GM18868 (cell line): ENCODE measurements around the gene EFS.

Experiments used
- ATAC-seq: cut with Tn5 transposase; IDR thresholded peaks from one replicate; pipeline ENCODE4 v1.9.1; 2021; ENCODE audit warnings: mild to moderate bottlenecking, moderate library complexity; ENCODE audit not compliant: unreplicated experiment

Gene EFS, protein sequence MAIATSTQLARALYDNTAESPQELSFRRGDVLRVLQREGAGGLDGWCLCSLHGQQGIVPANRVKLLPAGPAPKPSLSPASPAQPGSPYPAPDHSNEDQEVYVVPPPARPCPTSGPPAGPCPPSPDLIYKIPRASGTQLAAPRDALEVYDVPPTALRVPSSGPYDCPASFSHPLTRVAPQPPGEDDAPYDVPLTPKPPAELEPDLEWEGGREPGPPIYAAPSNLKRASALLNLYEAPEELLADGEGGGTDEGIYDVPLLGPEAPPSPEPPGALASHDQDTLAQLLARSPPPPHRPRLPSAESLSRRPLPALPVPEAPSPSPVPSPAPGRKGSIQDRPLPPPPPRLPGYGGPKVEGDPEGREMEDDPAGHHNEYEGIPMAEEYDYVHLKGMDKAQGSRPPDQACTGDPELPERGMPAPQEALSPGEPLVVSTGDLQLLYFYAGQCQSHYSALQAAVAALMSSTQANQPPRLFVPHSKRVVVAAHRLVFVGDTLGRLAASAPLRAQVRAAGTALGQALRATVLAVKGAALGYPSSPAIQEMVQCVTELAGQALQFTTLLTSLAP

DNA sequence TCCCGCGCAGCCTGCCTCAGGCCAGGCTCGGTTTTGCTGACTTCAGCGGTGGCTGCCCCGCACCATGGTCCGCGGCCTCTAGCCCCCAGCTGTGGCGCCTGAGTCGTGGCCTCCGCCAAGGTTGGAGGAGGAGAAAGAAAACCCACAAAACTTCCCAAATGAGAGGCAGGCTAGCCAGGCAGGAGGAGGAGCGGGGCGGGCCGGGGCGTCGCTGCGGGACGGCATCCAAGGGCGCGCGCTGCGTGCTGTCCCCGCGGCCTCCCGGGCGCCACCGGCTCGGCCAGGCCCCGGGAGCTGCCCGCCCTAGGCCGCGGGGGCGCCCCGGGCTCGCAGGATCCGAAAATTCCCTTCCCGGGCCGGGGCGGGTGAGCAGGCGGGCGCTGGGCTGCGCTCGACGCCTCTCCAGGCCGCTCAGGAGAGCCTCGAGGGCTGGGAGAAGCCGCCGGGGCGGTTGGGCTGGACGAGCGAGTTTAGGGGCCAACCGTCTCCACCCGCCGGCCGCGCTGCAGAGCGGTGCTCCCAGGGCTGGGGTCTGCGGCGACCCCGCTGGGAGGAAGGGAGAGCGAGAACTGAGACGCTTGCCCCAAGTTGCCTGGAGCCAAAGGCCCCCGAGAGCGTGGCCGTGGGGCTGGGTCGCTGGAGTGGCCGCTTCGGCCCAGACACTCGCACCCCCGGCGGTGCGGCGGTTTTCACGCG, at the start of gene EFS:
EFS (minus strand) TSS at position 137 of the 696 bp plus-strand sequence. CDS start 147 bp downstream, outside the sequence.
- no peak for ATAC-seq

DNA sequence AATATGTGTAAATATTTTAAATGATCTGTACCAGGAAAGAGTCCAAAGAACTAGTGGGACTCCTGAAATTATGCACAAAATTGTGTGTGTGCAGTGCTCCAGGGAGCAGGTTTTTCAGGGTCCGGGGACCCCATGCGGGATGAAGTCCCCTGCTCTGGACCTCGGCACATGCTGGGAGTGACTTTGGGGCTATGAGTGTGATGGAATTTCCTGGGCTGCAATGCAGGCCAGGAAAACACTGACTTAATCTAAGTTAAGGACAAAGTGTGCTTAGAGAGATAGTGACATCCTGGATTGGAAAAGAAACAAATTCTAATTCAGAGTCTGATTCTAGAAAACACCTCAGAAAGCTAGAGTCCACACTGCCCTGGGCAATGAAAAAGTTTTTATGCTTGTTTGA, 49.3 kb upstream of the EFS start:
- ATAC-seq = no peak

DNA sequence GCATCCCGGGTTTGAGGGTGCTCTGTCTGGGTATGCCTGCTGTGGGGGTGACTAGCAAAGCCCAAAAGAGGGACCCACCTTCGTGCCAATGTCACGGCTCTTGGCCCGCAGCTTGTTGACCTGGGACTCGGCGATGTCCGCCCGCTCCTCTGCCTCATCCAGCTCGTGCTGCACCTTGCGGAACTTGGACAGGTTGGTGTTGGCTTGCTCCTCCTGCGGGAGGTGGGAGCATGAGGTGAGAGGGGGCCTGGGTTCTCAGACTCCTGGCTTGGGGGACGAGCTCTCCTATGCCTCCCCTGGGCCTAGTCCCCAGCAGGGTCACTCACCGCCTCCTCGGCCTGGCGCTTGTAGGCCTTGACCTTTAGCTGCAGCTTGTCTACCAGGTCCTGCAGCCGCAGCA, 48.7 kb upstream of the EFS start:
- no peak for ATAC-seq

DNA sequence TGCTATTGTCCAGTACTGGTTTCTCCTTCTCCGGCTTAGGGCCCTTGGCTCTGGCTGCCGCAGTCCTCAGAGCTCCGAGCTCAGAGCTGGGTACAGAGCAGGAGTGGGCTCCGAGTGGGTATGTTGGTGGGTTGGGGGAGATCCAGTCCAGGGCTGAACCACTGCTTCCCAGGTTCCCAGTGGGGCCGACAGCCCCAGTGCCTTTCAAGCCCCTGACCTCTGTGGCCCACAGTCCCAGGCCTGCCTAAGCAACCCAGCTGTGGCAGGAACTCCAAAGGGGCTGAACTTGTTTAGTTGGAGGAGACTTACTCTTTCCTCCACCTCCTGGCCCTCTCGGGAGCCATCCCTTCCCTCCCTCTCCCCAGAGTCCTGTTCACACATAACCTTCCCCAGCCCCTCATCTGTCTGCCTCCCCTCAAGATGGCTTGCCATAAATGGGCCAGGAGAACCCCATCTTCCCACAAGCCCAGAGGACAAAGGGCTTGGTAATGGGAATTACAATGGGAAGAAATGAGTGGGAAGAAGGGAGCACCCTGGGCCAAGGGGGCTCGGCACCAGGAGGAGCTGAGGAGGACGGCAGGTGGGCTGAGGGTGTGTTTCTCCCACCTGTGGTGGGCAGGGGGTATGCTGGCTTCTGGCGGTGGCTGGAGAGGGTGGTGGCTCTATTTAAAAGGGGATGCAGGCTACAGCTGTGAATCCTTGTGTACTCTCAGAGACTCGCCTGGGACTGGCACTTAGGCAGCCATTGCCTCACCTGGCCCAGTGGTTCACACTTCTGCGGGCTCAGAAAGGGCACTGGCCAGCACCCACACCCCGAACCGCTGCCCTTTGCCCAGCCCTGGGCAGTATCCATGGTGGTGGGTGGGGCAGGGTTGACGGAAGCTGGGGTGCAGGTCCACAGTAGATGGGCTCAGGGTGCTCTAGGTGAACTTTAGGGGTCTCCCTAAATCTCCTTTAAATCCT, 46.9 kb upstream of the EFS start:
- ATAC-seq = no peak

DNA sequence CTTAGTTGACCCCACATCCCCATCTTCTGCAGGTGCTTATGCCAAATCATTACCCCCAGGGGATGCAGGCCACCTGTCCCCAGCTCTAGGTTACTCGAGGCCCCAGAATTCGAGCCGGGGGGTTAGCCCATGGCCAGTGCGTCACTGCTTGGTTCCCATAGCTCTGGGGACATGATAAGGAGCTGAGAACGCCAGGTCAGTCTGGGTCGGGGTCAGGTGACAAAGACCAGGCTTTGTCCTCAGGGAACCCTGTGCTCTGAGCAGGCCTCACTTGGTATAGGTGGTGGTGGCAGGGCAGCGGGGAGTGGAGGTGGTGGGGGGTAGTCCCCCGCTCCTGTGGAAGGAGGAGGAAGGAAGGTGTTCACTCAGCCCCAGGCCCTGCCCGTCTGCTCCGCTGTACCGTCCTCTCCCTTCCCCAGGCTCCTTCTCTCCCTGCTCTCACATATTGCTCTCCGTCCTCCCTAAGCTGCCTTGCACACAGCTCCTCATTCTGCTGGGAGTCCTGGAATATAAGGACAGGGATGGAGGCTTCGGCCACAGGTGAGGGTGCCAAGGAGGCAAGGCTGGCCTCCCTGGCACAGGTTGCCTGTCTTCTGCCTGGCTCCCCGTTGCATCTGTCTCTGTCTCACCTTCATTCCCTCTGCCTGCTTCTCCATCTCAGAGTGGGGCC, 45.1 kb upstream of the EFS start:
- ATAC-seq = no peak

DNA sequence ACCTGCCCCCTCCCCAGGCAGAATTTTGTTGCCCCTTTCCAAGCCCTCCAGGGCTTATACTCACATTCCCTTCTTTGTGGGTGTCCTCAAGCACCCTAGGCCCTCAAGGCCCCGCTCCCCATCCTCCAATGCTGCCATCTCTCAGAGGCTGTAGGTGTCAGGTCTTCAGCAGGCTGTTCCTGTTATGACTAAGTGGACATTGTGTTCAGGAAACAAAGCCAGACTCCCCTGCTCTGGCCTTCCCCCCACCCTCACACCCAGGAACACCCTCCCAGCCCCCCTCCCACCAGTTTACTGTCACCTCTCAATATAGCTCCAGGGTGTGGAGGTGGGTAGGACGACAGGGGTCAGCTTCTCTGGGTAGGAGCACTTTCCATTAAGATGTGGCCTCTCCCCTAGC, 44.5 kb upstream of the EFS start:
- ATAC-seq = no peak

DNA sequence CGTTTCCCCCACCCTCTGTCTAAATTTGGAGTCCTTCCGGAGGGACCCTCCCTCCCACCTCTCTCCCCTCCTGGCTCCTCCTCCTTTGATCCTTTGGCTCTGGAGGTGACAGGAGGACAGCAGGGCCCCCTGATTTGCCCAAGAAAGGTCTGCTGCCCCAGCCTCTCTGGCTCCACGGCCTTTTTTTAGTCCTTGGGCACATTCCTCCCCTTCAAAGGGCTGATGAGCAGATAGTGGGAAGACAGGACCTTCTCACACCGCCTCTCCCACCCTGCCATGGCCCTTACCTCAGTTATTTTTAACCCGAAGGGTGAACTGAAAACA, 43.3 kb upstream of the EFS start:
- ATAC-seq = no peak

DNA sequence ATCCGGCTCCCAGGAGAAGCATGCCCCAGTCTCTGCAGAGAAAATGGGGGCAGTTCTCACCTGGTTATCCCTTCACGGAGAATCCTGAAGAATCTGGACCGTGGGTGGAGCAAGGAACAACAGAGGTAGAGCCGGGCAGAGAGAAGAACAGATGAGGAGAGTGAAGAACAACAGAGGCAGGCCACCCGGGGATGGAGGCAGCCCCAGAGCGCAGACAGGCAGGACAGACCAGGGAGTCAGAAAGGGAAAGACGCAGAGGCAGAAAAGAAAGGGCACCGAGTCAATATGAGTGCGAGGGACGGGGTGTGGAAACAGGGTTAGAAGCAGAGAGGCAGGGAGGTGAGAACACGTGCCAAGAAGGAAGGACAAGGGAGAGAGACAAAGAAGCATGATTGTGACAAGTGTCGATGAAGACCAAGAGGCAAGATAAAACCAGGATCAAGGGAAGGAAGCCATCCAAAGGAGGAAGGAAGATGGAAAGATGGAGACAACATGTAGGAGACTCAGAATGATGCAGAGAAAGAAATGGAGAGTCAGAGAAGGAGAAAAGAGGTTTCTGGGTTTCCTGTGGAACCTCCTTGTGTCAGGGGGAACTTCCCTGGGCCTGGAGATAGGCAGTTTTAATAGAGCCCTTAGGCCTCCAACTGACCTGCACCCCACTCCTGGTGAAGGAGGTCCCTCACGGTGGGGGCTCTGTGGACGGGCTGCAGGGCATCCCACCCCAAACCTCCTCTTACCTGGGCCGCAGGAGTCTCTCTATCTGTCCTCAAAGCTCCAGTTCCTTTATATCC, 42.7 kb upstream of the EFS start, which contains the start of gene MYH6:
MYH6 (minus strand) TSS at position 758 of the 791 bp plus-strand sequence. CDS start 1,050 bp downstream, outside the sequence.
- no peak for ATAC-seq

DNA sequence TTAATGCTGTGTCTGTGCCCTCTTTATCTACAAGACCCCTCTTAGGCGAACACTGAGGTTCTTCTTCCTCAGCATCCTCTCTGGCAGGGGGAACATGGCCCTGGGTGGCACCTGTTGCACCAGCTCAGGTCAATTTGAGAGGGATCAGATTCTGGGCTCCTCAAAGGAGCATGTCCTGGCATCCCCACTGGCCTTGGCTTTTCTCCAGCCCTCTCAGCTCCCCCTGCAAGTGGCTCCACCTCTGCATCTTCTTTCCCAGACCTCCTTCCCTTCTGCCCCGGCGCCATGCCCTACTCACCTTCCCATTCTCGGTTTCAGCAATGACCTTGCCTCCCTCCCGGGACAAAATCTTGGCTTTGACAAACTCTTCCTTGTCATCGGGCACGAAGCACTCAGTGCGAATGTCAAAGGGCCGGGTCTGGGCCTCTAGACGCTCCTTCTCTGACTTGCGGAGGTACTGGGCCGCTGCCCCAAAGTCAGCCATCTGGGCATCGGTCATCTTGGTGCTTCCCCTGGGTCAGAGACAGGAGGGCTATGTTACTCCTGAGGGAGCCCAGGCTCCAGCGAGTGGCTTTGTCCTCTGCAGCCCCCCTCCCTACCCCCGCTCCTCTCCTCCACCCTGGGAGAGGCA, 41.9 kb upstream of the EFS start:
- ATAC-seq = no peak

DNA sequence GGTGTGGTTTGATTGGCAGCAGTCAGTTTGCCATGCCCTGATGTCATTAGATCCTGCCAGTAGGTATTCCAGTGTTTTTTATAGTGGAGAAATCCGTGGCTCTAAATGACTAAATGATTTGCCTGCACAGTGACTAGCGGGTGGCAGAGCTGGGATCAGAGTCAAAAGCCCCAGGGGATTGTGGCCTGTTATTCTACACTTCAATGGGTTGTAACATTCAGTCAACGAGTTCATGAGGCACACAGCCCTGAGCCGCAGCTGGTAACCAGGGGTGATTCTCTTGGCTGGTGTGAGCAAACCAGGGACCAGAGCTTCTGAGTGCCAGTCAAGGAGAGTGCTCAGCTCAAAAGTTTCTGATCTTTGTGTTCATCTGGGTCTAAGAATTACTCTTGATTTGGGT, 41.3 kb upstream of the EFS start:
- ATAC-seq = peak; percentile 68

DNA sequence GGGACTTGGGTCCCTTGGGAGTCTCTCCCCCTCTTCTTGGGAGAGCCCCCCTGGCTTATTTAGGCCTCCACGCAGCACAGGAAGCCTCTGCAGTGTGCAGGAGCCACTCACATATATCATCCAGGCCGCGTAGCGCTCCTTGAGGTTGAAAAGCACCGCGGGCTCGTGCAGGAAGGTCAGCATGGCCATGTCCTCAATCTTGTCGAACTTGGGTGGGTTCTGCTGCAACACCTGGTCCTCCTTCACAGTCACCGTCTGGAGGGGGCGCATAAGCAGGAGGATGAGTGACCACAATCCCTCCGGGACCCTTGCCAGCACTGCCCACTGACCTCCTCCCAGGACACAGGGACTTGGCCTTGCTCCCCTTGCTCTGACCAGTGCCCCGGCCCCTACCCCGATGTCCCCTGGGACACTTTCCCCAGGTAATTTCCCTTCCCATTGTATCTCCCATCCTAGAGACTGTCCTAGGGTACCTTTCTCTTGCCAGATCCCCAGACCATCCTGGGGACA, 40.6 kb upstream of the EFS start:
- no peak for ATAC-seq

DNA sequence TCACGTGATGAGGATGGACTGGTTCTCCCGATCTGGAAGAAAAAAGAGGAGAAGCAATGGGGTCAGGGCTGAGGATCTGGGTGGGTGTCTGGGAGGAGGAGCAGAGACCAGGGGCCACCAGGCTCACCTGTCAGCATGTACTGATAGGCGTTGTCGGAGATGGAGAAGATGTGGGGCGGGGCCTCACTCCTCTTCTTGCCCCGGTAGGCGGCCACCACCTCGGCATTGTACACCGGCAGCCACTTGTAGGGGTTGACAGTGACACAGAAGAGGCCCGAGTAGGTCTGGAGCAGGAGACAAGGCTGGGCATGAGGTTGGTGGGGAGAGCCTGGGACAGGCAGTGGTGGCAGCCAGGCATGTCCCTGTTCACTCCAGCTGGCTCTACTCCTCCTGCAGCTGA, 40.1 kb upstream of the EFS start:
- ATAC-seq = no peak

DNA sequence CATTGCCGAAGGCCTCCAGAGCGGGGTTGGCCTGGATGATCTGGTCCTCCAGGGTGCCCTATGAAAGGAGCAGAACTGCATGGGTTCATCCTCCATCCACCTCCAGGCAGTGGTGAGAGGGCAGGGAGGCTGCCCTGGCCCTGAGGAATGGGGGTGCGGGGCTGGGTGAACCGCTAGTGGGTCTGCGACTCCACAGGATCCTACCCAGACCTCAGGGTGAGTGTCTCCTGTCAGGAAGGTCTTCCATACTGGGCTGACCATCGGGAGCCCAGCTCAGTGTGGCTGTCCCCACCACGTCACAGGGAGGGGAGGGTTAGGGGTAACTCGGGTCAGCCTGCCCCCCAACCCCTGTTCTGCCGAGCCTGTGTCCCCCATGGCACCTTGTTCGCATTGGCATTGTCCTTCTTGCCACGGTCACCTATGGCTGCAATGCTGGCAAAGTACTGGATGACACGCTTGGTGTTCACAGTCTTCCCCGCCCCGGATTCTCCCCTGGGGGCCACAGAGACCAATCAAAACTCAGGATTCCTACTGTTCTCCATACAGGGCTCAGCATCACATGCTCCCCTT, 39.4 kb upstream of the EFS start:
- no peak for ATAC-seq

DNA sequence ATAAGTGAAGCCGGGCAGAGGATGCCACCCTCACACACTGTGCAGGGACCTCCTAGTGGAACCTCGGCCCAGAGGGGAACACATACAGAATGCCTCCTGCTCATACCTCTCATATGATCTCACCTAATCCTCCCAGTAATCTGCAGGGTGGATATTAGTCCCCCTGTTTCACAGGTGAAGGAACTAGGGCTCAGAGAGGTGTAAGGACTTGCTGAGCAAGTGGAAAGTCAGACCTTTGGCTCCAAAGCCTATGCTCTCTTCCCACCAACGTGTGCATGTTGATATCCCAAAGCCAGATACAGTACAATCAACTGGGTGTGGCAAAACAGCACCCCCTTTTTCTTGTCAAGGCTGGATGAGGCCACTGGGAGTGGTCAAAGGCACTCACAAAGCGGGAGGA, 38.9 kb upstream of the EFS start:
- no peak for ATAC-seq

DNA sequence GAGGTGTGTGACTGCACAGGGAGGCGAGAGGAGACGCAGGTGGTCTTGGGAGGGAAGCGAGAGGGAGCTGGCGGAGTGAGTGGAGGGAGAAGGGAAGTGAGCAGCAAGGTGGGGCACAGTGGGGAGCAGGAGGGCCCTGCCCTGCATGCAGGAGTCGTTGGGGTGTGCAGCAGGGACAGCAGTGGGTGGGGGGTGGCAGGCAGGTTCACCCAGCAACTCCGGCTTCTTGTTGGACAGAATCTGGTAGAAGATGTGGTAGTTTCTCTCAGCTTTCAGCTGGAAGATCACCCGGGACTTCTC, 38.1 kb upstream of the EFS start:
- no peak for ATAC-seq

DNA sequence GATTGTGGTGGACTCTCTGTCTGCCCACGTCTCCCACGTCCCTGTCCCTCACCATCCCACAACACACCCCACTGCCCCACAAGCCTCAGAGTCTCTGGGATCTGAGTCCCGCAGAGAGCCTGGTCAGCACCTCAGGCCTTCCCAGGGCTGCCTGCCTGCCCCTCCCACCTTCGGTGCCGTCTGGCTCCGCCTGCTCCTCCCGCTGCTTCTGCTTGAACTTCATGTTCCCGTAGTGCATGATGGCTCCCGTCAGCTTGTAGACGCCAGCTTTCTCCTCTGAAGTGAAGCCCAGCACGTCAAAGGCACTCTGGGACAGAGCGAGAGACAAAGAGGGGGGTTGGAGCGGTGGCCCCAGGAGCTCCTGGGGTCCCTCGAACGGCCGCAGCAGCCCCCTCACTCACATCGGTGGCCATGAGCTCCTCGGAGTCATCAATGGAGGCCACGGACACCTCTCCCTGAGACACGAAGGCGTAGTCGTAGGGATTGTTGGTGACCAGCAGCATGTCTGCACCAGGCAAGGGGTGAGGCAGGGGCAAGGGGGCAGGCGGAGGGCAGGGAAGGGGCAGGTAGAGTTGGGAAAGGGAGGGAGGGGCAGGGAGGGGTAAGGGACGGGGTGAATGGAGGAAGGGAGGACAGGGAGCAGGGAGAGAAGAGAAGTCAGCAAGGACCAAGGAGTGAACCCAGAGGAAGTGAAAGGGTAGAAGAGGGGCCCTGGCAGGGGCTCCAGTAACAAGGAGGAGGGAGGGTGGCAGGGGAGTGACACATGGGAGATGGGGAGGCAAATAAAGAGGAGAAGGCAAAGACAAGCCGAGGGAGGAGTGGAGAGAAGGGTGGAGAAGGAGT, 37.5 kb upstream of the EFS start:
- ATAC-seq = no peak

DNA sequence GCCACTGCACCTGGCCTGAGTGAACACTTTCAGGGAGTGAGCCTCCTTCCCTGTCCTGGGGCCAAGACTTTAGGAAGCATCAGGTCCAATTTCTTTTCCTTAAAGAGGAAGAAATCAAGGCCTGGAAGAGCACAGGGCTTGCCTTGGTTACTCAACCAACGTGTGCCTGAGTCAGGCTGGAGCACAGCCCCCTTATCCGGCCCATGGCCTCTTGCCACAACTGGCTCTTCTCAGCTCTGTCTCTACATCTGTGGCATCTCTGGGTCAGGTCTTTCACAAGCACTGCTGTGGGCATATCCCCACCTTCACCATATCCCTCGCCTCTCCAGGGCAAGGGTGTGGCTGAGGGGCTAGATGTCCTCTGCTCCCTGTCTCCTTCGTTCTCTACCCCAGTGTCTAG, 36.3 kb upstream of the EFS start:
- ATAC-seq = no peak
